ENCODE measurements around the gene INPP5J.
A peak's percentile ranks its signal among the peaks of the same experiment; 100 is the strongest.

The INPP5J gene

DNA sequence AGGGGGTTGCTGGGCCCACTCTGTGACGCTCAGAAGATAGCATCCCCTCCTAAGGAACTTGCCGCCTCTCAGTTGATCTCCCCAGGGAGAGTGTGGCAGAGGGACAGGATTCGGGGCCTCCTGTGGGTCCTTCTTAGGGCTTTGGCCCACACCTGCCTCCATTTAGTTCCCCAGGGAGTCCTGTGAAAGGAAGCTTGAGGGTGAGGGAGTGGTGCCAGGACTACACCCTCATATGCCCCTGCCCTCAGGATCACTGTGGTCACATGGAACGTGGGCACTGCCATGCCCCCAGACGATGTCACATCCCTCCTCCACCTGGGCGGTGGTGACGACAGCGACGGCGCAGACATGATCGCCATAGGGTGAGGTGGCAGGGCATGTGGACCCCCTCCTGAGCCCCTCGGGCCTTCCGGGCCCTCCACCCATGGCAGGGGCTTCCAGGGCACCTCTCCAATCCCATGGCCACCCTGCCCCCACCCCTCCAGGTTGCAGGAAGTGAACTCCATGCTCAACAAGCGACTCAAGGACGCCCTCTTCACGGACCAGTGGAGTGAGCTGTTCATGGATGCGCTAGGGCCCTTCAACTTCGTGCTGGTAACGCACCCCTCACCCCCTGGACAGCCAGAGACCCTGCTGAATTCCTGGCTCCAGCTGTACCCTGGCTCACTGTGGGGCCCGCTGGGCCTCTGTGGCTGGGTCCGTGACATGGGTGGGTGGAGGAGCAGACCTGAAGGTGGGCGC is 3.5 kb downstream of the INPP5J start:
- DNase-seq (ENCODE audit: low read depth), result no peak

DNA sequence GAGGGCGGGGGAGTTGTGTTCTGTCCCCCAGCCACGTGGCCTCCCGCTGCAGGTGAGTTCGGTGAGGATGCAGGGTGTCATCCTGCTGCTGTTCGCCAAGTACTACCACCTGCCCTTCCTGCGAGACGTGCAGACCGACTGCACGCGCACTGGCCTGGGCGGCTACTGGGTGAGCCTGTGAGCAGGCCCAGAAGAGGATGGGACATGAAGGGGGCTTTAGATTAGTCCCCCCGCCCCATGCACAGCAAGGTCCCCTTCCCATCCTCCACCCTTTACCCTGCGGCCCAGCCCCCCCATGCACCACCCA is 4.1 kb downstream of the INPP5J start:
- no peak for DNase-seq (ENCODE audit: low read depth)

DNA sequence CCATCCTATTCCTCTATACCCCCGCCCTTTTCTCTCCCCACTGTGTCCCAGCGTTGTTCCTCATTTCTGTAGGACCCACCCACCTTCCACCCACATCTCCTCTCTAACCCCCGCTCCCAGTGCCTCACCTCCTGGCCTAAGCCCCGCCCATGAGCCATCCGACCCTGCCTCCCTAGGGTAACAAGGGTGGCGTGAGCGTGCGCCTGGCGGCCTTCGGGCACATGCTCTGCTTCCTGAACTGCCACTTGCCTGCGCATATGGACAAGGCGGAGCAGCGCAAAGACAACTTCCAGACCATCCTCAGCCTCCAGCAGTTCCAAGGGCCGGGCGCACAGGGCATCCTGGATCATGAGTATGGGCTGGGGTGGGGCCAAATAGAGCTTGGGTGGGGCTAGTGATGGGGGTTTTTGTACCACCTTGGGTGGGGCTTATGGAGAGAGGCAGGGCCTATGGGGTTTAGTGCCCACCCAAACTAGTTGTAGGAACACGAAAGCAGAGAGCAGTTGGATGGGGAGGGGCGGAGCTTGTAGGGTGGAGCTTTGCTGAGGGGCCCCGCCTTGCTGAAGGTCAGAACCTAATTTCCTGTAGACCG is 4.5 kb downstream of the INPP5J start:
- no peak for DNase-seq (ENCODE audit: low read depth)

DNA sequence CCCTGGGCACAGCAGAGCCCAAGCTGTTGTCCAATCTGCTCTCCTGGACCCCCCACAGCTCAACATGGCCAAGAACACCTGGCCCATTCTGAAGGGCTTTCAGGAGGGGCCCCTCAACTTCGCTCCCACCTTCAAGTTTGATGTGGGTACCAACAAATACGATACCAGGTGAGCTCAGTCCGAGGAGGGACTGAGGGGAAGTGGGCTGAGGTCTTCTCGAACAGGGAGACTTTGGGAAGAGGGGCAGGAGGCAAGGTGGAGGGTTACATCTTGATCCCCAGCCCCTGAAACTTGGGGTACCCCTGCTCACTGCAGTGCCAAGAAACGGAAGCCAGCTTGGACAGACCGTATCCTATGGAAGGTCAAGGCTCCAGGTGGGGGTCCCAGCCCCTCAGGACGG is 5.4 kb downstream of the INPP5J start:
- DNase-seq (ENCODE audit: low read depth), result no peak

DNA sequence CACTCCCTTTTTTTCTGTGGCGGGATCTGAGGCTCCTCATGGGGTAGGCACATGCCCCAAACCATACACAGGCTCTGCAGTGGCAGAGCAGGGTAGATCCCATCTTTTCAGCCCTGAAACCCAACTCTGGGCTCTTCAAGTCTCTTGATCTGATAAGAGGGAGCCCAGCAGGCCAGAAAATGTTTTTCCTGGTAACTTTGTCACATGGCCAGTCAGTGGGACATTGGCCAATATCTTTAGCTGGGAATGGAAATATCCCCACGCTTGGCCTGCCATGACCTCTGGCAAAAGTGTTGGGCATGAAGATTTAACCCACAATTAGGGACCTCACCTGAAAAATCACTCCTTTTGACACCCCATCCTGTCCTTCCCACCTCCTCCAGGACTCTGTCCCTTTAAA is 8.1 kb downstream of the INPP5J start:
- no peak for DNase-seq (ENCODE audit: low read depth)

- no peak for DNase-seq (ENCODE audit: low read depth)
Measured at GRCh38 chr22:31133911-31134310, 11.1 kb downstream of the INPP5J start.

GRCh38 chr22:31134688-31135087 is 11.9 kb downstream of the INPP5J start:
- no peak for DNase-seq (ENCODE audit: low read depth)

- DNase-seq (ENCODE audit: low read depth), result no peak
Measured at GRCh38 chr22:31135706-31136105, 12.9 kb downstream of the INPP5J start.

DNA sequence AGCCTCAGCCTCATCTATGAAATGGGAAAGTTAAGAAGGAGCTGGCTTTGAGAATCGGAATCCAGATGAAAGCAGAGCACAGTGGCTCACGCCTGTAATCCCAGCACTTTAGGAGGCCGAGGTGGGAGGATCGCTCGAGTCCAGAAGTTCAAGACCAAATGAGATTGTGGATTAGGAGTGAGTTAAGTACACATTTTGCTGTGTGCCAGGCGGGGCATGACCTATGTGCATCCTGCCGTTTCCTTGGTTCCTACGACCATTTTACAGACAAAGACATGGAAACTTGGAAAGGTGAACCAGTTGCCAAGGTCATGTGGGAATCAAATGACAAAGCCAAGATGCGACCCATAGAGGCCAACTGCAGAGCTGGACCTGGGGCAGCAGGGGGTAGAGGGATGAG is 13.4 kb downstream of the INPP5J start:
- DNase-seq (ENCODE audit: low read depth), result no peak

DNA sequence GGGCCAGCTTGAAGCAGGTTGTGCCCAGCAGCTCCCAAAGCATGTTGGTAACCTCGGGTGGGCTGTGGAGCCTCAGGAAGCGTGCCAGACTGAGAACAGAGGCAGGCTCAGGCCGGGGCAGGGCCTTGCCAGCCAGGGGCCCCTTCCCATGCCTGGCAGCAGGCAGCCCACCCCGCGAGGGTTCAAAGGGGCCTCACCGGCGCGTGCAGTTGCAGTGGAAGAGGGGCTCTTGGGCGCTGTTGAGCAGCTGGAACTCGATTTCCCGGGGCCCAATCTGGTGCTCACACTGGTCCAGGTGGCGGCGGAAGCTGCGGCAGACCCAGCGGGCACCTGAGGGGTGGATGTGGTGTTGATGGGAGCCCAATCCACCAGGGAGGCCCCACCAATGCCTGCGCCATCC is 13.9 kb downstream of the INPP5J start:
- no peak for DNase-seq (ENCODE audit: low read depth)

DNA sequence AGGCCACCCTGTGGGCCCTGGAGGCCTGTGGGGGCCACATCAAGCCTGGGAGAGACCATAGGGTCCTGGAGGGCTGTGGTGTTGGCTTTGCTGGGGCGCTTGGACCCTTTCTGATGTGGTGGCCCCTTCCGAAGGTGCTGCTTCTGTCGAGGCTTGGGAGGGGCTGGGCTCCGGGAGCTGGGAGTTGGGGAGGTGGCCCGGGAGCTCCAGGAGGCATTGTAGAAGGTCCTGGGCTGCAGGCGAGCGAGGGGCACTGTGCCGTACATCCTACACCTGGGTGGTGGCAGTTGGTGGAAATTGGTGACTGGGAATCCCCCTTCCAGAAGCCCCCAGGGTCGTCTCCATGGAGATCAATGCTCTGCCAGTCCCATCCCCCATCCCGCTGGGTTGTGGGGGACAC is 15.0 kb downstream of the INPP5J start:
- DNase-seq (ENCODE audit: low read depth), result no peak

DNA sequence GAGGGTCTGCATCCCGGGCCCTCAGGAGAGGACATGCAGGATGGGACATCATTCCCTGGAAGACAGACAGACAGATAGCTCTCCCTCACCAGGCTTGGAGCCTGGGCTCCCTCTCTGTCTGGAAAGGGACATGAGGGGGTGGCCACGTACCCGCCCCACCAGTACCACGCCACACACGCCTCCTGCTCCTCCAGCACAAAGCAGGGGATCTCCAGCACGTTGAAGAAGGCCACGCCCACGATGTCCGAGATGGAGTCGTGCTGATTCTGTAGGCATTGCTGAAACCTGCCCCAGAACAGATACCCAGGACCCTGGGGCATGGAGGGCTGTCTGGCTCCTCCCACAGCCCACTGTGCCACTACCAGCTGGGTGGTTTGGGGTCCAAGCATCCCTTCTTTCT is 15.4 kb downstream of the INPP5J start:
- DNase-seq (ENCODE audit: low read depth), result no peak

- no peak for DNase-seq (ENCODE audit: low read depth)
Measured at GRCh38 chr22:31139066-31139465, 16.3 kb downstream of the INPP5J start.

DNA sequence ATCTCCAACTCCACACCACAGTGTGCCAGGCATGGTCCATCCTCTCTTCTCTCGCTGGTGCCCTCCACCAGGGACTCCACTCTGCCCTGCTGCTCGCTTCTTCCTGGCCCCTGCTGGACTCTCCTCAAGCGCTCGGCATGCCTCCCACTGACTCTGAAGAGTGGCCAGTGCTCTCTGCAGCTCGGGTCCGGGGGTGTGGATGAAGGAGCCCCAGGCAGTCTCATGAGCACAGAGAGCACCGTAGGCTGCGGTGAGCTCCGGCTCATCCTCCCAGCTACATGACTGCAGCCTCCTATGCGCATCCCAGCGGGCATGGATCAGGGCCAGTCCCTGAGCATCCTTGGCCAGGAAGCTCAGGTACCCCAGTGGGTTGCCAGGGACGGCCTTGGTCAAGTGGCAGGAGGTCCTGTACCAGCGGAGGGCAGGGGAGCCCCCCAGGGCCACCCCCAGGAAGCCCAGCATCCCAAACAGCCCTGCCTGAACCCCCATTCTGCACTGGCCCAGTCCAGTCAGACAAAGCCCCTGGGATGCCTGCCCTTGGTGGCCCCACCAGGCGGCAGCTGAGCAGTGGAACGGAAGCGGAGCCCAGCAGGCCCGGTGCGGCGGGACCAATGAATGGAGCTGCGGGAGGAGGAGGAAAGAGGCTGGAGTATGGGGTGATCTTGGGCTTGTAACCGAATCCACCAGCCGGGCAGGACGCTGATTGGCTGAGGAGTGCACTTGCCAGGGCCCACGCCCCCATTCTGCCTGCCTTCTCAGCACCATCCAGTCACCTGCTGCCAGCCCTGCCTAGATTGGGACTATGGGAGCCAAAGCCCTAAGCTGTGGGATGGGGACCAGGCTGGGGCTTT is 17.3 kb downstream of the INPP5J start, which contains the start of gene PLA2G3:
Gene PLA2G3 (minus strand): TSS at position 643 of the 851 bp plus-strand sequence. CDS start 154 bp downstream, at position 489.
- DNase-seq (ENCODE audit: low read depth), result no peak

- DNase-seq (ENCODE audit: low read depth), result no peak
Measured at GRCh38 chr22:31140746-31141145, 18.0 kb downstream of the INPP5J start.

DNA sequence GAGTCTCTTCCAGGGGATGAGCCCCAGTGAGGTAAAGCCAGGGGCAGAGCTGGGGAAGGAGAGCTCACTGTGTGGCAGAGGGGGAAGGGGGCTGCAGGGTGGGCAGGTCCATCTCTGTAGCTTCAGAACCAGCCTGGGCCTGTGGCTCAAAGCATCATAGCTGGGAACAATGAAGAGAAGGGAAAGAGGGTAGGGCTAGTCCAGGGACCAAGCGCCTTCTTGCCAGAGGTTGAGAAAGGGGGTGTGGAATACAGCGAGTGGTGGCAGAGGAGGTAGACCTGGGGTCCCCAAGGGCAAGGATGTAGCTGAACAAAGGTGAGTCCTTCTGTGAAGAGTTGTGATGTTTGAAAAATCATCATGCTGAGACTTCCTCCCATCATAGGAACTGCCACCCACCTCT is 18.8 kb downstream of the INPP5J start:
- DNase-seq (ENCODE audit: low read depth), result no peak

- no peak for DNase-seq (ENCODE audit: low read depth)
Measured at GRCh38 chr22:31142285-31142684, 19.5 kb downstream of the INPP5J start.

- DNase-seq (ENCODE audit: low read depth), result no peak
Measured at GRCh38 chr22:31143038-31143437, 20.3 kb downstream of the INPP5J start.

GRCh38 chr22:31143537-31143936 is 20.8 kb downstream of the INPP5J start:
- no peak for DNase-seq (ENCODE audit: low read depth)

- DNase-seq (ENCODE audit: low read depth), result peak; percentile 52
Measured at GRCh38 chr22:31144223-31144622, 21.5 kb downstream of the INPP5J start.

DNA sequence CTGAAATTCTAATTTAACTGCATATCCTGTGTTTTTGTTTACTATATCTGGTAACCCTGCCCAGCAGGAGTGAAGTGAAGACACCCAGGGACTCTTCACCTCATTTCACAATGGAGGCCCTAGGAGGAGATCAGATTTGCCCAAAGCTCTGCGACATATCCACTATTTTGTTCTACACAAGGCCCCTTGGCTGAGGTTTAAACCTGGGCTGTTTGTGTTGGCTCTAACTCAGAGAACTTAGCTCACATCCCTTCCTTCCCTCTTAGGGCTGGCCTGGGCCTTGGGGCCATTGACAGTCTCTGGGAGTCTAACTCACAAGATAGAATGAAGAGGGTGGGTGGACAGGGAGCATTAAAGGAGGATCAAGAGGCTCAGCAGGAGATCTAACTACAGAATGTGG is 25.7 kb downstream of the INPP5J start:
- no peak for DNase-seq (ENCODE audit: low read depth)

DNA sequence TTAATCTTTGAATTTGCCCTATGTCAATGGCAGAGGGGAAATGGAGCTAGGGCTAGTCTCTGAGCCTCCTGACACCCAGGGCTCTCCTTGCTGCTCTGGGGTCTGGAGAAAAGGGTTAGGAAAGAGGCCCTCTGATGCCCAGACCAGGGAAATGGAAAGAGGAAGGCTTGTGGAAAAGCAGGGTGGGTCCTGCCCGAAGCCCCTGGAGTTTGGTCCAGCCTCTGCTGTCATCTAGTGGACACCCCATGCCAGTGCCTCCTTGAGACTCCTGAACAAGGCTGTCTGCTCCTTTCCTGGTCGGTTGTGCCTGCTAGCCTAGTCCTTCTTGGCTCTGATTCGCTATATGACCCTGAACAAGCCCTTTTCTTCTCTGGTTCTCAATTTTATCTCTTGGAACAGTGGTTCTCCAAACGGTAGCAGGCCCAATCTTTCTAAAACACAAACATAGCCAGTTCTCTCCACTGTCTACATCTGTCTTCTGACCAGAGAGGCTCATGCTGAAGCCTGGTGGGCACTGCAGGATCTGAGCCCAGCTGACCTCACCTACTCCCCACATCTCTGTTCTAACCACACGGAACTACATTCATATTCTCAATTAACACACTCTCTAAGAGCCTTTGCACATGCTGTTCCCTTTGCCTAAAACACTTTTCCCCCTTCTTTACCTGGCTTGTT is 26.3 kb downstream of the INPP5J start:
- peak; percentile 82 for DNase-seq (ENCODE audit: low read depth)

- DNase-seq (ENCODE audit: low read depth), result peak; percentile 34
Measured at GRCh38 chr22:31150615-31151014, 27.8 kb downstream of the INPP5J start.
